ENCODE measurements around the gene OPN4.

- TF ChIP-seq CTCF (IDR thresholded peaks at IDR 0.05), result no peak
- TF ChIP-seq POLR2A (IDR thresholded peaks at IDR 0.05), result no peak
Observed at GRCh38 chr10:86708783-86709380, 54.5 kb downstream of the OPN4 start.
